BJ (cell line): ENCODE data around the gene RCOR1. TPM values are rescaled to one million over a fixed set of nuclear protein-coding genes. Genes with fewer than 3 reads are reported as not detected.

ENCODE experiments used
- CTCF ChIA-PET: fragments of 350-600 bp; formaldehyde crosslinking; extraction: SDS; loops from one replicate; lab custom pipeline; 2021; ENCODE audit warnings: antibody characterized with exemption, inconsistent platforms; lab: Yijun Ruan, JAX
- POLR2A ChIA-PET: fragments of 300-600 bp; sonication (Branson Sonifier 250); formaldehyde crosslinking; extraction: SDS; loops from one replicate; lab custom pipeline; 2021; ENCODE audit warnings: antibody characterized with exemption; lab: Charles Lee
- DNase-seq: peaks from one replicate; pipeline ENCODE4 v3.0.0-alpha.2; 2011; ENCODE audit warnings: low read depth
- H3K27me3 ChIP-seq: 2 replicates; pipeline ENCODE4 v1.6.0; 2011; ENCODE audit warnings: low read length; ENCODE audit not compliant: control insufficient read depth, insufficient read depth
- H3K36me3 ChIP-seq: 2 replicates; pipeline ENCODE4 v1.5.1; 2011; ENCODE audit warnings: low read length; ENCODE audit not compliant: control insufficient read depth, insufficient read depth
- H3K4me3 ChIP-seq: 2 replicates; pipeline ENCODE4 v1.5.1; 2011; ENCODE audit warnings: low read depth, mild to moderate bottlenecking, control low read depth, low read length
- CTCF ChIP-seq: IDR thresholded peaks from 2 replicates; pipeline ENCODE4 v1.5.1; 2011; ENCODE audit warnings: low read depth, mild to moderate bottlenecking, control low read depth, inconsistent platforms, low read length, moderate library complexity; ENCODE audit not compliant: insufficient read depth
- polyA plus RNA-seq: library from polyadenylated mRNA; depleted of rRNA; stranded (reverse); fragments of >200 nt; gene quantifications from 2 replicates; pipeline ENCODE4 v1.2.3, GENCODE V29; 2011; rRNA removed
- small RNA-seq: library from RNA; depleted of rRNA; stranded (forward); fragments of <200 nt; gene quantifications from one replicate; pipeline ENCODE3, GENCODE V24; 2012; ENCODE audit warnings: low replicate concordance, low read depth; ENCODE audit not compliant: insufficient read length

RCOR1 gene
- polyA plus RNA-seq, 1 experiment, result 7.9 TPM

DNA sequence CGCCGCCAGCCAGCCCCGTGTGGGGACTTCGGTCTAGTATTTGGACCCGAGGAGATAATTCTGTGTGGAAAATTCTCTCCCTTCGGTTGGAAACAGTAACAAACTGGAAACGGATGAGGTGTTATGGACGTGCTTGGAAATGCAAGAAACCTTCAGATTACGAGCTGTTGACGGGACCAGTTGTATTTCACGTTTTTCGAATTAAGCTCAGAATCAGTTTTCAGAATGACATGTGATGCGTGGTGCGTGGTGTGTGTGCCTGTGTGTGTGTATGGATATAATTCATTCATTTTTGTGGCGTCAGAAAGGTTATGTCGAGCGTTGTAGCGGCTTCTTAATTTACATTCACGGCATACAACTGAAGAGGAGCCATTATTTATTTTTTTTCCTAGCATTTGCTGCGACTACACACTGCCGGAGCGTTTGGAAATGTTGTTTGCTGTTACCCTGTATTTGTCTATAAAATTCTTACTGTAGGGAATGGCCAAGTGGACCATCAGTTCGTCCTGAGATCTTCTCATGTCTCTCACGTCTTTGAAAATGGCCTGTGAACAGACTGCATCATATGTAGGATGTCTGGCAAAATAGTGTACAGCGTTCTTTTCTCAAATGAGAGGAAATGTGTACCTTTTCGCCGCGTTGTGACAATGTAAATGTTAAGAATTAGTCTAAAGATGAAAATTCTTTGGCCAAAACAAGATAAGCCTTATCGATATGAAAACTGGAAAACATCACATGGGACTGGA, 186.1 kb downstream of the RCOR1 start:
- Histone ChIP-seq H3K36me3 (no peaks in the 10 kb centered on the region), H3K27me3 (no peaks in the 10 kb centered on the region), H3K4me3 (peak overlapping the region; percentile 52)
- no peak for DNase-seq
- ChIA-PET POLR2A (interaction anchor here (0.6 kb wide), 1 partner anchor 273 kb away, joined by 3 read pairs; no protein-coding TSS in a partner anchor), CTCF (no interaction called here)
- no peak for TF ChIP-seq CTCF

DNA sequence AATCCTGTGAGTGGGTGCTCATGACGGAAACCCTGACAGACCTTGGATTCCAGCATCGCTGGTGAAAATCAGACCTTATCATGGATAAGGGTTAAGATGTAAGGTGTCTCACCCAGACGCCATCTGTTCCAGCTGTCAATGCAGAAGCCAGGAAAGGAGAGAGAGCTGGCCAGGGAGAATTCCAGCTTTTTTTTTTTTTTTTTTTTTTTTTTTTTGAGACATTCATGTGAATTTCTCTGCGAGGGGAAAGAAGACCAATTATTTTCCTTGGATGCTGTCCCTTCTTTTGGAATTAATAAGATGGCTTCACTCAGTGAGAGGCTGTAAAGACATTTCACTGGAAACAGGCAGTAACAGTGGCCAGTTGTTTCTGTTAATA, 186.6 kb downstream of the RCOR1 start:
- CTCF ChIA-PET, result no interaction called here
- Histone ChIP-seq H3K36me3 (no peaks in the 10 kb centered on the region), H3K4me3 (peak overlapping the region; percentile 52), H3K27me3 (no peaks in the 10 kb centered on the region)
- no peak for TF ChIP-seq CTCF
- DNase-seq, result no peak
- POLR2A ChIA-PET, result interaction anchor here (0.6 kb wide), 1 partner anchor 273 kb away, joined by 3 read pairs; no protein-coding TSS in a partner anchor

DNA sequence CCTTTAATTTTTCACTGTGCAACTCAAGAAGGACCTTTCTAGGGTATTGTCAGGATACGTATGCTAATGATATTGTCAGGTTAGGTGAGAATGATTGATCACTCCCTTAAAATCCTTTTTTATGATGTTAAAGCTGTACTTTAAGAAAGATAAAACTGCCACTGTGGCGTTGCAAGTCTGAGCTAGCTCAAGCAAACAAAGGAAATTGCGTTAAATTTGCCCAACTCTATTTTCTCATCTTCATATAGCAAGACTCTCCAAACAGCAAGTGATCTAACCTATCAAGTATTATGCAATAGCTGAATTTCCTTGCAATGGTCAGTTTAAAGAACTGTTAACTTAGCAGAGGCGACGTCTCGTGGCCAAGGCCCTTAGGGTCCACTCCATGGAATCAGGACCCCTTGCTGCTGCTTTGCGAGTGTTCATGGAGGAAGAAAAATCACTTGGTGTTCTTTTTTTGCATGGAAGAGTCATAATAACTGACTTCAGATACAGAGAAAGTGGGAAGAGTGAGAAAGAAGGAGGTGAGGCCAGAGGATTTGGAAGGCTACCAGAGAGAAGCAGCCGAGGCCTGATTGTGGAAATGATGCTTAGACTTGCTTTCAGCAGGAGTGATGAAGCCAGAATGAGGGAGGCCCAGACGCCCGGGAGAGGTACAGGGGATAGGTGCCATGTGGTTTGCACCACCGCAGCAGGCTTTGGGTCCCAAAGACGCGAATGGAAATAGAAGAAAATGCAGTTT, 187.3 kb downstream of the RCOR1 start:
- Histone ChIP-seq H3K4me3 (no peak overlapping the region), H3K36me3 (no peaks in the 10 kb centered on the region), H3K27me3 (no peaks in the 10 kb centered on the region)
- TF ChIP-seq CTCF, result no peak
- DNase-seq, result no peak
- ChIA-PET CTCF (no interaction called here), POLR2A (no interaction called here)

Small RNAs within 50 kb of the gene (small RNA-seq; reads per million reads assigned to genes)
- gene RF00019, result not detected
- gene RN7SL546P, result not detected

Other genes starting within 250 kb of the RCOR1 start
- gene CINP, start 229.8 kb upstream of the RCOR1 start, polyA plus RNA-seq, result 46.0 and 49.1 TPM in 2 replicates
- 10.1 and 11.7 TPM in 2 replicates for gene TECPR2, start 229.7 kb upstream of the RCOR1 start, polyA plus RNA-seq
- 5.5 and 9.1 TPM in 2 replicates for gene ANKRD9, start 82.9 kb upstream of the RCOR1 start, polyA plus RNA-seq
- gene TRAF3, start 184.8 kb downstream of the RCOR1 start, polyA plus RNA-seq, result 16.9 and 20.1 TPM in 2 replicates